Mesenchymal stem cell (in vitro differentiated cells and primary cell): ENCODE results near the gene OTOP3.
"Not testable (repeated sequence)": the region's sequence is repeated elsewhere in the genome, so short reads cannot be mapped to it uniquely, and the experiment has no call there.

Experiments used
- DNase-seq: peaks from one replicate; pipeline ENCODE4 v3.0.0-alpha.2; 2013
- H2AFZ ChIP-seq: one replicate; pipeline ENCODE4 v1.6.1; 2013; ENCODE audit warnings: low read depth, mild to moderate bottlenecking, control low read depth, inconsistent platforms, low read length, moderate library complexity
- H2AK5ac ChIP-seq: 2 replicates; pipeline ENCODE4 v1.6.1; 2013; ENCODE audit warnings: low read length, moderate library complexity, mild to moderate bottlenecking, inconsistent platforms; ENCODE audit not compliant: severe bottlenecking
- H2BK120ac ChIP-seq: one replicate; pipeline ENCODE4 v1.6.1; 2013; ENCODE audit warnings: low read depth, mild to moderate bottlenecking, inconsistent platforms, low read length, moderate library complexity
- H2BK12ac ChIP-seq, 2 experiments: one replicate each; pipeline ENCODE4 v1.6.1; 2013; ENCODE audit warnings: inconsistent platforms in 2 of 2, low read length in 2 of 2, mild to moderate bottlenecking in 2 of 2, moderate library complexity in 2 of 2, control low read depth in 1 of 2
- H2BK15ac ChIP-seq: one replicate; pipeline ENCODE4 v1.6.1; 2013; ENCODE audit warnings: mild to moderate bottlenecking, low read depth, inconsistent platforms; ENCODE audit not compliant: poor library complexity, severe bottlenecking
- H2BK5ac ChIP-seq: 2 replicates; pipeline ENCODE4 v1.6.1; 2013; ENCODE audit warnings: low read depth, mild to moderate bottlenecking, low read length, control low read depth, inconsistent platforms; ENCODE audit not compliant: poor library complexity, severe bottlenecking
- H3K14ac ChIP-seq, 2 experiments: one replicate each; pipeline ENCODE4 v1.6.1; 2013; ENCODE audit warnings: inconsistent platforms in 2 of 2, low read length in 2 of 2, control low read depth in 1 of 2, mild to moderate bottlenecking in 1 of 2, moderate library complexity in 1 of 2
- H3K18ac ChIP-seq, 2 experiments: one replicate each; pipeline ENCODE4 v1.6.1; 2013; ENCODE audit warnings: inconsistent platforms in 2 of 2, low read length in 2 of 2, control low read depth in 1 of 2, low read depth in 1 of 2, mild to moderate bottlenecking in 1 of 2
- H3K23ac ChIP-seq, 2 experiments: one replicate each; pipeline ENCODE4 v1.6.1; 2013; ENCODE audit warnings: inconsistent platforms in 2 of 2, low read length in 2 of 2, mild to moderate bottlenecking in 2 of 2, moderate library complexity in 2 of 2, control low read depth in 1 of 2
- H3K27ac ChIP-seq: 2 replicates; pipeline ENCODE4 v1.5.1; 2013; ENCODE audit warnings: mild to moderate bottlenecking, moderate library complexity, low read length, control low read depth, inconsistent platforms; ENCODE audit not compliant: poor library complexity, severe bottlenecking
- H3K27me3 ChIP-seq, 2 experiments: 2 replicates each; pipeline versions ENCODE4 v1.6.1 to v1.7.0; 2013; ENCODE audit warnings: low read length in 2 of 2, mild to moderate bottlenecking in 2 of 2, moderate library complexity in 2 of 2, control low read depth in 1 of 2, inconsistent platforms in 1 of 2; ENCODE audit not compliant: control insufficient read depth in 1 of 2, insufficient read depth in 1 of 2
- H3K36me3 ChIP-seq, 2 experiments: 2 replicates each; pipeline versions ENCODE4 v1.6.1 to v1.7.0; 2013; ENCODE audit warnings: low read length in 2 of 2, control low read depth in 1 of 2, inconsistent platforms in 1 of 2, low read depth in 1 of 2, mild to moderate bottlenecking in 1 of 2; ENCODE audit not compliant: insufficient read depth in 2 of 2, control insufficient read depth in 1 of 2
- H3K4ac ChIP-seq, 2 experiments: one replicate each; pipeline ENCODE4 v1.6.1; 2013; ENCODE audit warnings: inconsistent platforms in 2 of 2, low read length in 2 of 2, mild to moderate bottlenecking in 2 of 2, moderate library complexity in 2 of 2, control low read depth in 1 of 2, low read depth in 1 of 2
- H3K4me1 ChIP-seq: 2 replicates; pipeline ENCODE4 v1.6.1; 2013; ENCODE audit warnings: low read depth, low read length, control low read depth; ENCODE audit not compliant: control insufficient read depth, insufficient read depth
- H3K4me2 ChIP-seq: 2 replicates; pipeline ENCODE4 v1.6.1; 2013; ENCODE audit warnings: low read length, mild to moderate bottlenecking, inconsistent platforms; ENCODE audit not compliant: poor library complexity, severe bottlenecking
- H3K4me3 ChIP-seq, 2 experiments: 2 replicates each; pipeline versions ENCODE4 v1.5.1 to v1.7.0; 2013; ENCODE audit warnings: low read length in 2 of 2, mild to moderate bottlenecking in 2 of 2, control low read depth in 1 of 2, low read depth in 1 of 2; ENCODE audit not compliant: insufficient read depth in 1 of 2
- H3K79me1 ChIP-seq: replicated peaks from 2 replicates; pipeline ENCODE4 v1.6.1; 2013; ENCODE audit warnings: mild to moderate bottlenecking, control low read depth, low read length, inconsistent platforms; ENCODE audit not compliant: poor library complexity, severe bottlenecking
- H3K9ac ChIP-seq: 2 replicates; pipeline ENCODE4 v1.7.0; 2013; ENCODE audit warnings: mild to moderate bottlenecking, low read length, moderate library complexity
- H3K9me3 ChIP-seq: 2 replicates; pipeline ENCODE4 v1.7.0; 2013; ENCODE audit warnings: mild to moderate bottlenecking, low read length; ENCODE audit not compliant: control insufficient read depth
- H4K8ac ChIP-seq: one replicate; pipeline ENCODE4 v1.6.1; 2013; ENCODE audit warnings: inconsistent platforms, mild to moderate bottlenecking, low read length, moderate library complexity
- H4K91ac ChIP-seq: one replicate; pipeline ENCODE4 v1.6.1; 2013; ENCODE audit warnings: mild to moderate bottlenecking, low read length, inconsistent platforms
- WGBS: methylation state at CpG from one replicate; pipeline ENCODE4 v1.1.7; 2013; ENCODE audit warnings: mixed read lengths; 5-methylcytosine and 5-hydroxymethylcytosine counted together

Gene OTOP3

DNA sequence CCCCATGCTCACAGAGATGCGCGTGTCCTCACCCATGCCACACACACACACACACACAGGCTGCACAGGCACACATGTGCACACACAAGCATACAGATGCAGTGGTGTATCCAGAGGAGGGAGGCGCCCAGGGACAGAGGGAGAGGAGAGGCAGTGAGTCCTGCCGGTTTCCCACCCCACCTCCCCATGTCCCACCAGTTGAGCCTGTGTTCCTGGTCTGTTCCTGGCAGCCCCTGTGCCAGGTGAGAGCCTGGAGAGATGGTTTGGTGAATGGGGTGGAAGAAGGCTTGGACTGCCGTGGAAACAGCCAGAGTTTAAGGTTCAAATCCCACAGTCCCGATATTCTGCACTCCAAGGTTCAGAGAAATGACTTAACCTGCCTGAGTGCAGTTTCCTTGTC lies 32.0 kb upstream of the OTOP3 start:
- Histone ChIP-seq H2BK5ac (no peak overlapping the region), H4K8ac (no peak overlapping the region), H3K79me1 (no peaks in the 10 kb centered on the region), H3K23ac (no peak overlapping the region), H3K9me3 (no peaks in the 10 kb centered on the region), H2AFZ (no peak overlapping the region), H2BK12ac (no peak overlapping the region), H3K4me1 (no peaks in the 10 kb centered on the region), H3K4me3 (no peak overlapping the region), H2AK5ac (no peak overlapping the region), H3K9ac (no peak overlapping the region), H3K36me3 (no peaks in the 10 kb centered on the region), H2BK15ac (no peak overlapping the region), H4K91ac (no peak overlapping the region), H3K27me3 (peaks cover 25 to 58% of the 10 kb centered on the region in 2 experiments), H3K18ac (no peak overlapping the region), H3K14ac (no peak overlapping the region), H3K4me2 (no peak overlapping the region), H3K27ac (no peak overlapping the region), H2BK120ac (no peak overlapping the region), H3K4ac (no peak overlapping the region)
- no peak for DNase-seq
- WGBS, result 69% methylated on average over 4 of the region's 6 CpGs

DNA sequence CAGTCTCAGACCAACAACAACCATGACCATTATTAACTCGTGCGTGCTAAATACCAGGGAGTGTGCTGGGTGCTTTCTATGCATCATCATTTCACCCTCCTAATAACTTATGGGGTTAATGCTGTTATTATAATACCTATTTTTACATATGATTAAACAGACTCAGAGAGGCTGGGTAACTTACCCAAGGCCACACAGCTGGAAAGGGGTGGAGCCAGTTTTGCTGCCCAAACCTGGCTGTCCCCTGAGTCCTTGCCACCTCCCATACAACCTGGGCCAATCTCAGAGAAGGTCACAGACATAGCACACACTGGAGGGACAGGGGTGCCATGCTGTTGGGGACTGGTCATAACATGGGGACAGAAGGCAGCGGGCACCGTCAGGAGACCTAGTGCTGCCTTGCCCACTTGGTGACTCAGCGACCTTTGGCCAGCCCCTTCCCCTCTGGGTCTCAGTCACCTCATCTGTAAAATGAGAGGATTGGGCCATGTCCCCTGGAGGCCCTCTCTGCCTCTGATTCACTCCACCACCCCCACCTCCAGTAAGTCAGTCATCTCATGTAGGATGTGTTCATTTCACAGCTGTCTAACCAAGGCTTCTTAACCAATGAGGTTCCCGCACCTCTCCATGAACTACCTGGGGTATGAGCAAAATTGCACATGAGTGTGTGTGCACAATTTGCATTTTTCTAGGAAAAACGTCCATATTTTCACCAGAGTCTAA lies 30.9 kb upstream of the OTOP3 start:
- no peak overlapping the region for H2BK15ac ChIP-seq
- no peak overlapping the region for H3K4ac ChIP-seq
- no peak overlapping the region for H4K91ac ChIP-seq
- no peak for DNase-seq
- no peak overlapping the region for H3K4me2 ChIP-seq
- H3K18ac ChIP-seq, result no peak overlapping the region
- H3K14ac ChIP-seq, result peak overlapping the region in 1 of 2 experiments; percentile 64
- WGBS, result 69% methylated on average over 5 of the region's 7 CpGs
- peaks cover 34 to 60% of the 10 kb centered on the region in 2 experiments for H3K27me3 ChIP-seq
- H3K36me3 ChIP-seq, result no peaks in the 10 kb centered on the region
- no peak overlapping the region for H3K27ac ChIP-seq
- H3K23ac ChIP-seq, result no peak overlapping the region
- no peak overlapping the region for H2AFZ ChIP-seq
- no peak overlapping the region for H2BK5ac ChIP-seq
- H2BK12ac ChIP-seq, result no peak overlapping the region
- H3K9ac ChIP-seq, result no peak overlapping the region
- H3K4me3 ChIP-seq, result no peak overlapping the region
- no peaks in the 10 kb centered on the region for H3K9me3 ChIP-seq
- H2AK5ac ChIP-seq, result no peak overlapping the region
- no peak overlapping the region for H2BK120ac ChIP-seq
- H3K79me1 ChIP-seq, result no peaks in the 10 kb centered on the region
- H4K8ac ChIP-seq, result no peak overlapping the region
- H3K4me1 ChIP-seq, result no peaks in the 10 kb centered on the region

DNA sequence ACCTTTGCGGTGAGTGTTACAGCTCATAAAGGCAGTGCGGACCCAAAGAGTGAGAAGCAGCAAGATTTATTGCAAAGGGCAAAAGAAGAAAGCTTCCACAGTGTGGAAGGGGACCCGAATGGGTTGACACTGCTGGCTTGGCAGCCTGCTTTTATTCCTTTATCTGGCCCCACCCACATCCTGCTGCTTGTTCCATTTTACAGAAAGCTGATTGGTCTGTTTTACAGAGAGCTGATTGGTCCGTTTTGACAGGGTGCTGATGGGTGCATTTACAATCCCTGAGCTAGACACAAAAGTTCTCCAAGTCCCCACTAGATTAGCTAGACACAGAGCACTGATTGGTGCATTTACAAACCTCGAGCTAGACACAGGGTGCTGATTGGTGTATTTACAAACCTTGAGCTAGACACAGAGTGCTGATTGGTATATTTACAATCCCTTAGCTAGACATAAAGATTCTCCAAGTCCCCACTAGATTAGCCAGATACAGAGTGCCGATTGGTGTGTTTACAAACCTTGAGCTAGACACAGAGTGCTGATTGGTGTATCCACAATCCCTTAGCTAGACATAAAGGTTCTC lies 29.4 kb upstream of the OTOP3 start:
- H3K9ac ChIP-seq, H4K91ac ChIP-seq, H3K27ac ChIP-seq, H2BK12ac ChIP-seq, H3K14ac ChIP-seq, H3K36me3 ChIP-seq, H3K4me1 ChIP-seq, H3K79me1 ChIP-seq, H3K18ac ChIP-seq, H2AFZ ChIP-seq, H4K8ac ChIP-seq, H3K9me3 ChIP-seq, H3K4ac ChIP-seq, H2BK5ac ChIP-seq, H3K4me3 ChIP-seq, H3K23ac ChIP-seq, DNase-seq, H2AK5ac ChIP-seq, H3K4me2 ChIP-seq, H2BK120ac ChIP-seq, H2BK15ac ChIP-seq: not testable (repeated sequence)
- H3K27me3 ChIP-seq, result peaks cover 24 to 48% of the 10 kb centered on the region in 2 experiments
- WGBS, result 67% methylated on average over 5 of the region's 6 CpGs

DNA sequence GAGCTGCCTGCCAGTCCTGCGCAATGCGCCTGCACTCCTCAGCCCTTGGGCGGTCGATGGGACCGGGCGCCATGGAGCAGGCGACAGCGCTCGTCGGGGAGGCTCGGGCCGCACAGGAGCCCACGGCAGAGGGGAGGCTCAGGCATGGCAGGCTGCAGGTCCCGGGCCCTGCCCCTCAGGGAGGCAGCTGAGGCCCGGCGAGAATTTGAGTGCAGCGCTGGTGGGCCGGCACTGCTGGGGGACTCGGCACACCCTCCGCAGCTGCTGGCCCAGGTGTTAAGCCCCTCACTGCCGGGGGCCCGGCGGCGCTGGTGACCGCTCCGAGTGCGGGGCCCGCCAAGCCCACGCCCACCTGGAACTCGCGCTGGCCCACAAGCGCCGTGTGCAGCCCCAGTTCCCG lies 28.7 kb upstream of the OTOP3 start:
- no peak overlapping the region for H3K4me3 ChIP-seq
- H2BK15ac ChIP-seq, result no peak overlapping the region
- no peak overlapping the region for H3K18ac ChIP-seq
- no peak overlapping the region for H3K23ac ChIP-seq
- H4K91ac ChIP-seq, result no peak overlapping the region
- no peaks in the 10 kb centered on the region for H3K9me3 ChIP-seq
- no peaks in the 10 kb centered on the region for H3K36me3 ChIP-seq
- H3K27me3 ChIP-seq, result peaks cover 23 to 41% of the 10 kb centered on the region in 2 experiments
- H3K4me1 ChIP-seq, result no peaks in the 10 kb centered on the region
- no peak overlapping the region for H2AFZ ChIP-seq
- H4K8ac ChIP-seq, result no peak overlapping the region
- no peak overlapping the region for H2BK120ac ChIP-seq
- no peak overlapping the region for H3K4ac ChIP-seq
- no peak overlapping the region for H3K9ac ChIP-seq
- H3K4me2 ChIP-seq, result no peak overlapping the region
- 92% methylated on average over 31 of the region's 34 CpGs for WGBS
- H3K79me1 ChIP-seq, result no peaks in the 10 kb centered on the region
- H2AK5ac ChIP-seq, result no peak overlapping the region
- no peak overlapping the region for H2BK12ac ChIP-seq
- no peak for DNase-seq
- H3K14ac ChIP-seq, result no peak overlapping the region
- H2BK5ac ChIP-seq, result no peak overlapping the region
- no peak overlapping the region for H3K27ac ChIP-seq
